GM18498 (cell line): ENCODE data around the gene SIPA1.
A peak's percentile ranks its signal among the peaks of the same experiment; 100 is the strongest.
"Not testable (repeated sequence)": the region's sequence is repeated elsewhere in the genome, so short reads cannot be mapped to it uniquely, and the experiment has no call there.

ENCODE experiments used
- ATAC-seq: cut with Tn5 transposase; IDR thresholded peaks from one replicate; pipeline ENCODE4 v1.9.1; 2021; ENCODE audit warnings: mild to moderate bottlenecking, moderate library complexity; ENCODE audit not compliant: unreplicated experiment

The SIPA1 gene

DNA sequence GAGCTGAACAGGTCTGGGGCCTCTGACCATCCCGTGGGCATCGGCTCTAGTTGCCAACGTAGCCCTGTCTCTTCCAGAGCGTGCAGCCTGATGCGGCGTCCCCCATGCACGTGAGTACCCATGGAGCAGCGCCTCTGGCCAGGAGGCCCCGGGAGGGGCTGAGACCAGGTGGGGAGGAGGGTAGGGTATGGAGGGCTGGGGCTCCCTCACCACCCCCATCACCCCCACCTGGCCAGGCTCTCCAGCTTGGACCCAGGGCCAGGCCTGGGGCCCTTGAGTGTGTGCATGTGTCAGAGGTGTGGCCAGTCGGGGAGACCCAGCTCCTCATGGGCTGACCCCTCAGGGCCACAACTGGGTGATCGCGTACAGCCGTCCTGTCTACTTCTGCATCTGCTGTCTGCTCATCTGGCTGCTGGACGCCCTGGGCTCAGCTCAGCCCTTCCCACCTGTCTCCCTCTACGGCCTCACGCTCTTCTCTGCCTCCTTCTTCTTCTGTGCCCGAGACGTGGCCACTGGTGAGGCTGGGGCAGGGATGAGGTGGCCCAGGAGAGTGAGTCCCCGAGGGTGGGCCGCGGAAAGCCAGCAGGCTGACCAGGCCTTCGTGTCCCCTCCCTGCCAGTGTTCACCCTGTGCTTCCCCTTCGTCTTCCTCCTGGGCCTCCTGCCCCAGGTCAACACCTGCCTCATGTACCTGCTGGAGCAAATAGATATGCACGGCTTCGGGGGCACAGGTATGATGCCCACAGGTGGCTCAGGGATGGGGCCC is 13.9 kb upstream of the SIPA1 start:
- no peak for ATAC-seq

DNA sequence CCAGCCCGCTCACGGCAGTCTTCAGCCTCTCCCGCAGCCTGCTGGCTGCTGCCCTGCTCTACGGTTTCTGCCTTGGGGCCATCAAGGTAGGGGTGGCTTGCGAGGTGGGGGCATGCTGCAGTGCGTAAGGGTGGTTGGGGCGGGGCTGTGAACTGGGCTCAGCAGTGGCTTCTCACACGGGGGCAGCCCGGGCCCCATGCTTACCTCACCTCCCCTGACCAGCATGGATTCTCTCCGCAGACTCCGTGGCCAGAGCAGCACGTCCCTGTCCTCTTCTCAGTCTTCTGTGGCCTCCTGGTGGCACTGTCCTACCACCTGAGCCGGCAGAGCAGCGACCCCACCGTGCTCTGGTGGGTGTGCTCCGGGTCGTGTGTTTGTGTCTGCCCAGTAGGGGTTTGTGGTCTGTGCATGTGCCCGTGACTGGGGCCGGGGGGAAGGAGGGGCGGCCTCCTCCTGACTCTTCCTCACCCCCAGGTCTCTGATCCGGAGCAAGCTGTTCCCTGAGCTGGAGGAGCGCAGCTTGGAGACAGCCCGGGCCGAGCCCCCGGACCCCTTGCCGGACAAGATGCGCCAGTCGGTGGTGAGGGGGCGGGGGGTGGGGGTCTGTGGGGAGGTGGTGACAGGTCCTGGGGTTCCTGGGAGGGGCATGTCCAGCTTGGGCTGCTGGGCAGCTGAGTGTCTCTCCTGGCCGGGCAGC is 12.8 kb upstream of the SIPA1 start:
- no peak for ATAC-seq

DNA sequence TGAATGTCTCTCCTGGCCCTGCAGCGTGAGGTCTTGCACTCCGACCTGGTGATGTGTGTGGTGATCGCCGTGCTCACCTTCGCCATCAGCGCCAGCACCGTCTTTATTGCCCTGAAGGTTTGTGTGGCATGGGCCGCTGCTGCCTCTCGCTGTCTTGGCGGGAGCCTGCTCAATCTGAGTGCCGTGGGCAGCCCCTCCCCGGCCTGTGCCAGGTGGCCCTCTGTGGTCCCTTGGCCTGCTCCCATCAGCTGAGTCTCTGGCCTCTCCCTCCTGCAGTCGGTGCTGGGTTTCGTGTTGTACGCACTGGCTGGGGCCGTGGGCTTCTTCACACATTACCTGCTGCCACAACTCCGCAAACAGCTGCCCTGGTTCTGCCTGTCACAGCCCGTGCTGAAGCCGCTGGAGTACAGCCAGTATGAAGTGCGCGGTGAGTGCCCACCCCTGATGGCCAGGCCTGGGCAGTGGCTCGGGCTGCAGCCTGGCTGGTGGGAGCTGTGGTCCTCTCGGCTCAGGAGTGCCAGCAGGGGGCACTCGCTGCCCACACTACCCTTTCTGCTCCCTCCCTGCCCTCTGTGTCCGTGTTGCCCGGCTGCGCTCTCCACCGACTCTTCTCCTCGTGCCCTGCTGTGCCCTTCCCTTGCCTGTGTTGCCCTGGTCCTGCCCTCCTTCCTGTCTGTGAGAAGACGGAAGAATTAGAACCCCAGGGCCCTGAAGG is 12.1 kb upstream of the SIPA1 start:
- no peak for ATAC-seq

DNA sequence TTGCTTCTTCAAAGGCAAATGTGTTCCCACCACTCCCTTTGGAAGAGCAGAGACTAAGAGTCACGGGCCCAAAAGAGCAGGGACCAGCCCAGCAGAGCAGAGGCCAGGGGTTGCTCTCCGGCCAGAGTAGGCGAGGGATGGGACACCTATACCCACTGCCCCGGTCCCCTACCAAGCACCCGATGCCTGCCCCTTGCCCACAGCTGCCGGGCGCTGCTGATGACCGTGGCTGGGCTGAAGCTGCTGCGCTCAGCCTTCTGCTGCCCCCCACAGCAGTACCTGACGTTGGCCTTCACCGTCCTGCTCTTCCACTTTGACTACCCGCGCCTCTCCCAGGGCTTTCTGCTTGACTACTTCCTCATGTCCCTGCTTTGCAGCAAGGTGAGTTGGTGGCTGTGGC is 10.7 kb upstream of the SIPA1 start:
- ATAC-seq: no peak

DNA sequence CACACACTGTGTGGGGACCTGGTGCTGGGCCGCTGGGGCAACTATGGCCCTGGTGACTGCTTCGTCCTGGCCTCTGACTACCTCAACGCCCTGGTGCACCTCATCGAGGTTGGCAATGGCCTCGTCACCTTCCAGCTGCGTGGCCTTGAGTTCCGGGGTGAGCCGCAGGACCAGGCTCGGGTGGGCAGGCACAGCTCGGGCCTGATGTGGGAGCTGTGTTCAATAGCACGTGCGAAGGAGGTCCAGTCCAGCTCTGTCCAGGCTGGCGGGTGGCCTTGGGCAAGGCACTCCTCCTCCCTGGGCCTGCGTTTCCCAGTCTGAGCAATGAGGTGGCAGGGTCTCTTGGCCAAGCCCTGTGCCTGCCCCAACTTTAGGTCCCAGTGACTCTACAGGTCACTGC is 8.3 kb upstream of the SIPA1 start:
- no peak for ATAC-seq

DNA sequence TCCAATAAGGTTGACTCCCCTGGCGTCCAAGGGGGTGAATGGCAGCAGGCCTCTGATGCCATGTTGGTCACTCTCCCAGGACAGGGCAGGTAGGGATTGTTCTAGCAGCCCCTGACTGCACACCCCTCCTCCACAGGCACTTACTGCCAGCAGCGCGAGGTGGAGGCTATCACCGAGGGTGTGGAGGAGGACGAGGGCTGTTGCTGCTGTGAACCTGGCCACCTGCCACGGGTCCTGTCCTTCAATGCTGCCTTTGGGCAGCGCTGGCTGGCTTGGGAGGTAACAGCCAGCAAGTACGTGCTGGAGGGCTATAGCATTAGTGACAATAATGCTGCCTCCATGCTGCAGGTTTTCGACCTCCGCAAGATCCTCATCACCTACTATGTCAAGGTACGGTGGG is 7.7 kb upstream of the SIPA1 start:
- no peak for ATAC-seq

DNA sequence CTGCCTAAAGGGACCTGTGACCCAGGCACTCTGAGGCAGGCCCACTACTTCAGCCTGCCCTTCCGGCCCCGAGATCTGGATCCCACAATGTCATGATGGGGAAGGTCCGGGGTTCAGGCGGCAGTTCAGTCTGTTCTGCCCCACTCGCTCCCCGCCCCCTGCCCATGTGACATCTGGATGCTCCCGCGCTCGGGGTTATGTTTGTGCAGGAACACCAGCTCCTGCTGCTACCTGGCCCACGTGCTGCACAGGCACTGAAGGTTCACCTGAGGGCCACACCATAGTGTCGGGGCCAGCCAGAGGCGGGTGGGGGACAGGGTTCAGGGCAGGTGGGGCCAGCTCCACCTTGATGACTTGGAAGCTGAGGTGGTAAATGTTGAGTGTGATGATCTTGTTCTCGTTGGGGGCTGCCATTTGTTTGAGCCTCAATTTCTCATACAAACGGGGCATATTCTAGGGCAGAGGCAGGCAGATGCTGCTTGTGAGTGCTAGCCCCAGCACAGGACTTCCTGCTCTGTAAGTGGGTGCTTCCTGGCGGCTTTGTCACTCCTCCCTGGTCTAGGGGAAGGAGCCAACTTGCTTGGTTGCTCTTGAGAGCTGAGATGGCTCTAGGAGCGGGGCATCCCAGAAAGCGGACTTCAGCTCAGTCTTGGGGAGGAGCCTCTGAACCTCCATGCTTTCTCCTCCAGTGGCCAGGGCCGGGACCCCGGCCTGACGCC is 4.4 kb upstream of the SIPA1 start:
- ATAC-seq: no peak

DNA sequence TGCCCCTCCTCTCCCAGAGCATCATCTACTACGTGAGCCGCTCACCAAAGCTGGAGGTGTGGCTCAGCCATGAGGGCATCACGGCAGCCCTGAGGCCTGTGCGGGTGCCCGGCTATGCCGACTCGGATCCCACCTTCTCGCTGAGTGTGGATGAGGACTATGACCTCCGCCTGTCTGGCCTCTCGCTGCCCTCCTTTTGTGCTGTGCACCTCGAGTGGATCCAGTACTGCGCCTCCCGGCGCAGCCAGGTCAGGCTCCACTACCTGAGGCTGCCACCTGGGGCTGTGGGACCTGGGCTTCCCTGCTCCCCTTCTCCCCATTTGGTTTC is 3.8 kb upstream of the SIPA1 start:
- ATAC-seq: no peak

DNA sequence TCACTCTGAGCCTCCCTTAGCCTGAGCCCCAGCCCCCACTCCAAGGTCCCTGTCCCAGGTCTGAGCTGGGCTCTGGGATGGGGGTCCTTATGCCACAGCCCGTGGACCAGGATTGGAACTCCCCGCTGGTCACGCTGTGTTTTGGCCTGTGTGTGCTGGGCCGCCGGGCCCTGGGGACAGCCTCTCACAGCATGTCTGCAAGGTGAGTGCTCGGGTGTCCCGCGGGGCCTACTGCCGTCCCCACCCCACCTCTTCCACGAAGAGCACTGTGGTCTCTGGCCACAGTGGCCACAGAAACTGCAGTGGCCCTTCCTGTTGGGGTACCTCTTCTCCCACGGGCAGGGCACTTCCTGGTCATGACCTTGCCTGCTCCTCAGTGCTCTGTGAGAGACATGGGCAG is 3.5 kb upstream of the SIPA1 start:
- no peak for ATAC-seq

DNA sequence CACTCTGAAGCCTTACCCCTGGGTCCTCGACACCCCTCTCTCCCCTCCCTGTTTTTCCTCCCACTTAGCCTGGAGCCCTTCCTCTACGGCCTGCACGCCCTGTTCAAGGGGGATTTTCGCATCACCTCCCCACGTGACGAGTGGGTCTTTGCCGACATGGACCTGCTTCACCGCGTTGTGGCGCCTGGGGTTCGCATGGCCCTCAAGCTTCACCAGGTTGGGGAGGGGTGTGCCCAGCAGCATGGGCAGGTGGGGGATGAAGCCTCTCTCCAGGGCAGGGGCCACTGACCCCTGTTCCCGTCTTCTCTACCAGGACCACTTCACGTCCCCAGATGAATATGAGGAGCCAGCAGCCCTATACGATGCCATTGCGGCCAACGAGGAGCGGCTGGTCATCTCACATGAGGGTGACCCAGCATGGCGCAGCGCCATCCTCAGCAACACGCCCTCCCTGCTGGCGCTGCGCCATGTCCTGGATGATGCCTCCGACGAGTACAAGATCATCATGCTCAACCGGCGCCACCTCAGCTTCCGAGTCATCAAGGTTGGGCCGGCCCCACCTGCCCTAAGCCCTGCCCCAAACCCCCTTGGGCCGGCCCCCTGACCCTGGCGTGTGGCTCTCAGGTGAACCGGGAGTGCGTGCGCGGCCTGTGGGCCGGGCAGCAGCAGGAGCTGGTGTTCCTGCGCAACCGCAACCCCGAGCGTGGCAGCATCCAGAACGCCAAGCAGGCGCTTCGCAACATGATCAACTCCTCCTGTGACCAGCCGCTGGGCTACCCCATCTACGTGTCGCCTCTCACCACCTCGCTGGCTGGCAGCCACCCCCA is 2.8 kb upstream of the SIPA1 start:
- ATAC-seq: no peak

DNA sequence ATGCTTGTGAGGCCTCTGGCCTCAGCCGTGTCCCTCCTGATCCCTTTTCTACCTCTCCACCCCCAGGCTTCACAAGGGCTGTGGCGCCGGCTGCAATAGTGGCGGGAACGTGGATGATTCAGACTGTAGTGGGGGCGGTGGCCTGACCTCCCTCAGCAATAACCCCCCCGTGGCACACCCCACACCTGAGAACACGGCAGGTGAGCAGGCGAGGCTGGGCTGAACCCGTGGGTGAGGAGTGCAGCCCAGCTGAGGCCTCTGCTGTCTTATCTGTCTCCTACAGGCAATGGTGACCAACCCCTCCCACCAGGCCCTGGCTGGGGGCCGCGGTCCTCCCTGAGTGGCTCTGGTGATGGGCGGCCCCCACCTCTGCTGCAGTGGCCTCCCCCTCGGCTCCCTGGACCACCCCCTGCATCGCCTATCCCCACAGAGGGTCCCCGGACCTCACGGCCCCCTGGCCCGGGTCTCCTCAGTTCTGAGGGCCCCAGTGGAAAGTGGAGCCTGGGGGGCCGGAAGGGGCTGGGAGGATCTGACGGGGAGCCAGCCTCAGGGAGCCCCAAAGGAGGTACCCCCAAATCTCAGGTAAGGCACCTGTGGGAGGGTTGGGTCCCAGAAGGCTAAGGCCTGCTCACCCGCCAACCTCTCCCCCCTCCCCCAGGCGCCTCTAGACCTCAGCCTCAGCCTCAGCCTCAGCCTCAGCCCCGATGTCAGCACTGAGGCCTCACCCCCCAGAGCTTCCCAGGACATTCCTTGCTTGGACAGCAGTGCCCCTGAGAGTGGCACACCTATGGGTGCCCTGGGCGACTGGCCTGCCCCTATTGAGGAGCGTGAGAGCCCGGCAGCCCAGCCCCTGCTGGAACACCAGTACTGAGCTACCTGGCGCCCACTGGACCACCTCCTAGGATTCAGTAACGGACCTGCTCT is 1.5 kb upstream of the SIPA1 start:
- ATAC-seq: no peak

DNA sequence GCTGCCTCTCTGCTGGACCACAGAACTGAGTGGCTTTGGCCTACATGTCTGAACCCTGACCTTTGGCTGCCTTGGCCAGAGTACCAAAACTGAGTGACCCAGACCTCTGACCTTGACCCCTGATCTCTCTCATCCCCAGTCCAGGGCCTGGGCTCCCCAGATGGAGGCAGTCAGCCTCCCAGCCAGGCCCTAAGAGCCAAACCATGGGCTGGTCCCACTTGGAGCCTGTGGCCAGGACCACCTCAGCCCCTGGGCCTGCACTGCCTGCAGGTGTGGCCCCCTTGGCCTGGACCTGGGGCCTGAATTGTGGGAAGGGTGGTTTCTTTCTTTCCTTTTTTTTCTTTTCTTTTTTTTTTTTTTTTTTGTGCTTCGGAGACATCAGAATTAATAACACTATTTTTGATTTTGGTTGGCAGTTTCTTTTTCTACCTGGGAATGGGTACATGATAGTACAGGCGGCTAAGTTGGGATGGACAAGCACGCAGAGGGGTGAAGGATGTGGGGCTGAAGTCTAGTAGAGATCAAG is 806 bp upstream of the SIPA1 start:
- ATAC-seq: no peak

DNA sequence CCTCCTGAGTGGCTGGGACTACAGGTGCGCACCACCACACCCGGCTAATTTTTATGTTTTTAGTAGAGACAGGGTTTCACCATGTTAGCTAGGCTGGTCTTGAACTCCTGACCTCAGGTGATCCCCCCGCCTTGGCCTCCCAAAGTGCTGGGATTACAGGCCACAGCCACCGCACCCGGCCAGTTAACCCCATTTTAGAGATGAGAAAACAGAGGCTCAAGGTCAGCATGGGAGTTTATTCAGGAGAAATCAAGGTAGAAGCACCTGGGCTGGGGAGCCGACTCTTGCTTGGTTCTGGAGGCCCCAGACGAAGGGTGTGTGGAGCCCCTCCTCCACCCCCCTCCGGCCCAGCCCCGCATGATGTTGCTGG is 1.3 kb downstream of the SIPA1 start:
- not testable (repeated sequence) for ATAC-seq

DNA sequence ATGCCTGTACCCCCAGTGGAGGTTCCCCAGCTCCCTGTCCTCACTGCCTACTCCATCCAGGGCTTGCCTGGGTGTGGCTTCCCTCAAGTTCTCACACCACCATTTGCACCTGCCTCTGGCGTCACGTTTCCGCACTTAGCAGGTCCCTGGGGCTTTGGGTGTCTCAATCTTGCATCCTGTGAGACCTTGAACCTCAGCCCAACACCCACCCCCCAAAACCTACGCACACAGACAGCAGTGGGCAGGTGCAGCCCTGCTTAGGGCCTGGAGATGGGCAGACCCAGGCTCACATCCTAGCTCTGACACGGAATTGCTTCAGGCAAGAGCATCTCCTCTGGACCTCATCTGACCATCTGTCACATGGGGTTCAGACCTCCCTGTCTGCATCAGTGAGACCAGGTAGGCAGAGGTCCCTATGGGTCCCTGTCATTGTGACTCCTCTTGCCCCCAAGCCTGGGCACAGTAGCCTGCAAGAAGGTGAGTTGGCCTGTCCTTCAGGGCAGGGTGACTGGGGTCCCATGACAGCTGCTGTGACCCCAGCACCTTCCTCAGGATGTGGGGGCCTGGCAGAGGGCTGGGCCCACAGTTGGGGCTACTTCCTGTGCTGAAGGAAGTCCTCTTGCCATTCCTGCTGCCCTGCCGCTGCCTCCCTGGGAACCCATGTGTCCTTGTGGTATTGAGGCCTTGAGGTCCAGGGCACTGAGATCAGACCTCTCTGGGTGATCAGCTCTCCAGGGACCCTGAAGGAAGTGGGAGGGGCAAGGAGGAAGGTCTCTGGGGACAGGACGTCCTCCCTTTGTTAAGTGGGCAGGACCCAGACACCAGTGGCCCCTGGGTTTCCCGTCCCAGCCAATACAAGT is 2.0 kb downstream of the SIPA1 start:
- ATAC-seq: peak; percentile 38

DNA sequence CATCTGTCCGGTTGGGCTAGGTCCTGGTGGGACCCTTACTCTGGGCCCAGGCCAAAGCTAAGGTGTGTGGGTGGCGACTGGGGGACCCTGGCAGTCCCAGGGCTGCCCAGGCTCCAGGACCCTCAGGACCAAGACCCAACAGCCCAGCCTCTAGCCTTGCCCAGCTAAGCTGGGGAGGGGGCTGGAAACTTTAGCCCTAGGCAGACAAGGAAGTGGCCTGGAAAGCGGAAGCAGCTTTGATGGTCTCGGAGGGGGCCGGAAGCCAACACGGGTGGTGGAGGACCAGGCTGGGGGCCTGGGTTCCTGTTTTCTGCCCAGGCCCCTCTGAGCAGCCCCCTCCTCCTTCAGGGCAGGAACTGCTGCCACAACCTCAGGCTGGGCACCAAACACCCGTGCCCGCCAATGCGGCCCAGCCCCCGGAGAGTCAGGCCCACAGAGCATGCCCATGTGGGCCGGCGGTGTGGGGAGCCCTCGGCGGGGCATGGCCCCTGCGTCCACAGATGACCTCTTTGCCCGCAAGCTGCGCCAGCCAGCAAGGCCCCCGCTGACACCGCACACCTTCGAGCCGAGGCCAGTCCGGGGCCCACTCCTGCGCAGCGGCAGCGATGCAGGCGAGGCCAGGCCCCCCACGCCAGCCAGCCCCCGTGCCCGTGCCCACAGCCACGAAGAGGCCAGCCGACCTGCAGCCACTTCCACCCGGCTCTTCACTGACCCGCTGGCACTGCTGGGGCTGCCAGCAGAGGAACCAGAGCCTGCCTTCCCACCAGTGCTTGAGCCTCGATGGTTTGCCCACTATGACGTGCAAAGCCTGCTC is 2.8 kb downstream of the SIPA1 start:
- ATAC-seq: no peak

DNA sequence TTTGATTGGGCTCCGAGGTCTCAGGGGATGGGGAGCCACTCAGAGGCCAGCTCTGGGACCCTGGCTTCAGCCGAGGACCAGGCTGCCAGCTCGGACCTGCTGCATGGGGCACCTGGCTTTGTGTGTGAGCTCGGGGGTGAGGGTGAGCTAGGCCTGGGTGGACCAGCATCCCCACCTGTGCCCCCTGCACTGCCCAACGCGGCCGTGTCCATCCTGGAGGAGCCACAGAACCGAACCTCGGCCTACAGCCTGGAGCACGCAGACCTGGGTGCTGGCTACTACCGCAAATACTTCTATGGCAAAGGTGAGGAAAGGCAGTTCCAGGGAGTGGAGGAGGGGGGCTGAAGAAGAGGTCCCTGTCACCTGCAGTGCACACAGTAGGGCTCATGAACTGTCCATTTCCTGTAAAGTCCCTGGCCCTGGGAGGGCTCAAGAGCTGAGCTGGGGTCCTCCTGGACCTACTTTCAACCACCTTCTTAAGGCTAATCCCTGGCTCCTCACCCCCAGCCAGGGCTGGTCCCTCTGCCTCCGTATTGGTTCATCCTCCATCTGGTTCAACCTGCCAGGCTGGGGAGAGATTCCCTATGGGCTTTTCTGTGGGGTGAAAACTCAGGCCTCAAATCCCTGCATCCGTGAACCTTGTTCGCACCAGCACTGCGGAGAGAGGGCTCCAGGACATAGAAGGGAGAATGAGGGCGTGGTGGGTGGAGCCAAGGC is 3.6 kb downstream of the SIPA1 start:
- ATAC-seq: no peak
